Left forelimb (tissue), 1 donor: ENCODE data around the gene INHBC.
A peak's percentile ranks its signal among the peaks of the same experiment; 100 is the strongest.
"Not testable (repeated sequence)": the region's sequence is repeated elsewhere in the genome, so short reads cannot be mapped to it uniquely, and the experiment has no call there.

ENCODE experiments used
- DNase-seq: peaks from one replicate; pipeline ENCODE4 v3.0.0-alpha.2; 2018; ENCODE audit warnings: low spot score

The INHBC gene

GRCh38 chr12:57487055-57487596 is 52.5 kb downstream of the INHBC start:
- no peak for DNase-seq

GRCh38 chr12:57487597-57488401 is 53.2 kb downstream of the INHBC start, which contains the start of gene MARS1:
Gene MARS1, plus strand, starts transcription at chr12:57488068. Its CDS starts 23 bp downstream, at chr12:57488091.
- DNase-seq, result peak; percentile 92

- no peak for DNase-seq
Measured at GRCh38 chr12:57488402-57489156, 54.0 kb downstream of the INHBC start.

GRCh38 chr12:57489157-57489641 is 54.6 kb downstream of the INHBC start:
- DNase-seq, result no peak

GRCh38 chr12:57490126-57490525 is 55.5 kb downstream of the INHBC start:
- no peak for DNase-seq

- no peak for DNase-seq
Measured at GRCh38 chr12:57491393-57492280, 57.1 kb downstream of the INHBC start.

- DNase-seq, result not testable (repeated sequence)
Measured at GRCh38 chr12:57495051-57495701, 60.6 kb downstream of the INHBC start.

- DNase-seq, result no peak
Measured at GRCh38 chr12:57496822-57497221, 62.2 kb downstream of the INHBC start.

- DNase-seq, result no peak
Measured at GRCh38 chr12:57497223-57498131, 62.9 kb downstream of the INHBC start.

GRCh38 chr12:57498132-57498502 is 63.5 kb downstream of the INHBC start:
- DNase-seq, result no peak

- no peak for DNase-seq
Measured at GRCh38 chr12:57498571-57498970, 64.0 kb downstream of the INHBC start.

- DNase-seq, result no peak
Measured at GRCh38 chr12:57500213-57500612, 65.6 kb downstream of the INHBC start.
